GM08714 (cell line): Measurements from ENCODE around the gene NRCAM.

Source experiments
- H3K4me3 ChIP-seq: fragments of 200-500 bp; sonication (Bioruptor generic); 2 replicates; pipeline ENCODE4 v1.5.1; 2014; ENCODE audit warnings: mild to moderate bottlenecking, low read length, inconsistent platforms
- ZNF274 ChIP-seq: IDR thresholded peaks from 2 replicates; pipeline ENCODE4 v1.6.1; 2012; ENCODE audit warnings: mild to moderate bottlenecking, low read depth, low read length

NRCAM gene

DNA sequence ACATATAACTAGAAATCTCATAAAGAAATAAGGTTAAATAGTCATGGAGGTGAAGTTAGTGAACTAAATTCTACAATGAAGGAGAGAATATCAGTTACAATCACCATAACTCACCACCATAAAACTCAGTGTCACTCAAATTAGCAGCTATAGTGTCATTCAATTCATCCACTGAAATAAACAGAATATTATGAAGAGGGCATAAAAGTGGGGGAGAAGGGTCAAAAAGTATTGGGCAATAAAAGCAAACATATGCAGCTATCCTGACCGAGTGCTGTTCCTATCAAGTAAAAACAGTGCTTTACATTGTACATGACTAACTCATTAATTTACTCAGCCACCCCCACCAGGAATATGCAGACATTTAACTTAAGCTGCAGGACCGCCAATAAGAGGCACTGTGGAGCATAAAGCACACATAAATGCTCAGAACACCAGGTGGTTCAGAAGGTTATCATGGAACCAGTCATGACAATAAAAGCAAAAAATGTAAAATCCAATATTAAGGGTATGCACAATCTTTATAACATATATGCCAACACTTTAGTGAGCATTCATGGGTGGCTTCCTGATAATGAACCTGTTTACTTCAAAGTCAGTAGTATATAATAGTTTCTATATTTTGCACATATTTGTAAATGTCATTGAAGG, 230.6 kb downstream of the NRCAM start:
- H3K4me3 ChIP-seq, result no peak overlapping the region
- TF ChIP-seq ZNF274, result no peak

DNA sequence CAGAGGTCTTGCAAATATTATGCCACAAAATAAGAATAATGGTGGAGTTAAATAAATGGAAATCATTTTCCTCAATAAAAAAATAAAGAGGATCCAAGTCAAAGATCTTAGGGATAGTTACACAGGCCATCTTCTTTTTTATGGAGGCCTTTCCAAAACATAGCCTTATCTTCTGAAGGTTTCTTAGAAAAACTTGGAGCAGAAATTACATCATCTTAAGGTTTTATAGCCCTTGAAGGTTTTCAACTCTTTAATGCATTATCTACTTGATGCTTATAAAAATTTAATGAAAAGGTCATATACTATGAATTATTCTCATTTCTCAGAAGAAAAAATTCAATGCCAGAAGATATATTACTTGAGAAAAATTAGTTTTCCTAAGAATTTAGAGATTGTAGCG, 231.8 kb downstream of the NRCAM start:
- no peak for TF ChIP-seq ZNF274
- H3K4me3 ChIP-seq, result no peak overlapping the region

- H3K4me3 ChIP-seq, result no peak overlapping the region
- no peak for TF ChIP-seq ZNF274
Observed at GRCh38 chr7:108222236-108222892, 233.9 kb downstream of the NRCAM start.

- H3K4me3 ChIP-seq, result no peak overlapping the region
Observed at GRCh38 chr7:108211382-108212201, 244.6 kb downstream of the NRCAM start.

DNA sequence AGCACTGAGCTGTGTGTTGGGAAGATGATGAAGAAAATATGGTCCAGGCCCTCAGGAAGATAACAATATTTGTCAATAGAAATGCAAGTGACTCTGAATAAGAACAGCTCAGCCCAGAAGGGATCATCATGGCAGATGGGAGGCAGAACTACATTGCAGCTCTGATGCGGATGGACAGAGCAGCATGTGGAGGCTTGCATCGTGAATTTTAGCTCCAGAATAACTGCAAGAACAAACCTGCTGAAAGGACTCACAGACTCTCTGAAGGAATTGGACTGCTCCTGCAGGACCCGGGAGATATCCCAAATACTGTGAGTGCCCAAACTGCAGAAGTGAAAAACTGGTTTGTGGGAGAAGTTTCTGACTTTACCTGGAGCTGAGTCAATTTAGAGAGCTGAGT, 245.4 kb downstream of the NRCAM start:
- TF ChIP-seq ZNF274, result no peak
- no peak overlapping the region for H3K4me3 ChIP-seq

More at GRCh38 chr7:108211382-108212201, 244.6 kb downstream of the NRCAM start:
- no peak for TF ChIP-seq ZNF274

- no peak overlapping the region for H3K4me3 ChIP-seq
- TF ChIP-seq ZNF274, result no peak
Observed at GRCh38 chr7:108205311-108205710, 250.9 kb downstream of the NRCAM start.

DNA sequence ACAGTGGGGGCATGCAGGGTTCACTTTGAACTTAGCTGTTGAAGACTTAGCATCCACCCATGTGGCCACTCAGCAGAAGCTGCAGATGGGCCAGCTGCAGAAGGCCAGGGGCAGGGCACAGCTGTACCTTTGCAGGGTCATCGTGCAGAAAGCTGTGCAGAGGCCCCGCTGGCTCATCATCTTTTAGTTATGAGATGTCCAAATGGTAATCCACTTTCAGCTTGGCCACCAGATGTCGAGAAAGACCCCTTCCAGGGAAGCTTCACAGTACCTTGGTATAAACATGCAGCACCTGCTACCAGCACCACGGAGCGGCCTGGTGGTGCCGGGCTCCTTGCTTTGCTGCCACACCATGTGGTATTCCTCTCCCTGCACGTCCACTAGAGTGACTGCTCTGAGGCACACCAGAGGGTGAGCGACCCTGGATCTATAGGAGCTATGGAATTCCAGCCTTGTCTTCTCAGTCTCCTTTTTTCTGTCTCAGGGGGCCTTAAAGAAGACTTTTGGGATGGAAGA, 251.9 kb downstream of the NRCAM start:
- no peak for TF ChIP-seq ZNF274
- no peak overlapping the region for H3K4me3 ChIP-seq

DNA sequence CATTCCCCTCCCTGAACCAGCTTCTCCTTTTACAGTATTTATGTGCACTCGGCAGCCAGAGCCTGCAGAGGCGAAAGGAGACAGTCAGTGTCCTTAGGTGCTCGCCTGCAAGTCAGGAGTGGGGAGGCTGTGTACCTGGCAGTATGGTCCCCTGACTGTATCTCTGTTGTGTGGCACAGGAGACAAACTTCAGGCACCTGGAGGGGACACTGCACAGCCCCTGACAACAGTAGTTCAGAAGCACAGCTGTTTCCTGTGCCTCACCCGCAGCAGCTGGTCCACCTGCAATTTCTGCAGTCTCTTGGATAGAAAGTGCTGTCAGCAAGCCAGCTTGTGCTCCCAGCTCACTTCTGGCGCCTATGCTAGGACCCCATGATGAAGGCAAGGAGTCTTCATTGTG, 252.7 kb downstream of the NRCAM start:
- H3K4me3 ChIP-seq, result no peak overlapping the region
- no peak for TF ChIP-seq ZNF274

- no peak overlapping the region for H3K4me3 ChIP-seq
- no peak for TF ChIP-seq ZNF274
Observed at GRCh38 chr7:108202743-108203142, 253.5 kb downstream of the NRCAM start.

DNA sequence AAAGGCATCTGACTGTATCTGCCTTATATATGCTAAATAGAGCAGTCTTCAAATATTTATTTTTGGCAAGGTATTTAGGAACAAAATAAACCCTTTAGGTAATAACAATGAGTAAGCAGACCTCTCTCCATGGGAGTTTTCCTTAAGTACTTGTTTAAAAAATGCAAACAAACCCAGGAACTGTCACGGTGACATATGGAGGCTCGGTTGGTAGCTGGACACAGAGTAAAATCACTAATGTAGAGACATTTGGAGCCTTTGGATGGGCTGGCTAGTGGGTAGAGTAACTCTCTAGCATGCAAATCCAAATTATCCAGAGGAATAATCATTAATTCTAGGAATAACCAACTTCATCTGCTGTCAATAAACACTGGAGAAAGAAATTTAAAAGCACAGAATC, 254.5 kb downstream of the NRCAM start:
- TF ChIP-seq ZNF274, result no peak
- H3K4me3 ChIP-seq, result no peak overlapping the region

- no peak for TF ChIP-seq ZNF274
- no peak overlapping the region for H3K4me3 ChIP-seq
Observed at GRCh38 chr7:108200326-108200725, 255.9 kb downstream of the NRCAM start.

GRCh38 chr7:108197371-108198091, 258.7 kb downstream of the NRCAM start:
- no peak for TF ChIP-seq ZNF274
- no peak overlapping the region for H3K4me3 ChIP-seq

GRCh38 chr7:108196004-108196403, 260.2 kb downstream of the NRCAM start:
- TF ChIP-seq ZNF274, result no peak

More at GRCh38 chr7:108196004-108196403, 260.2 kb downstream of the NRCAM start:
- H3K4me3 ChIP-seq, result no peak overlapping the region
